IMR-90 (cell line): Measurements from ENCODE around the gene KYNU. TPM values are rescaled to one million over a fixed set of nuclear protein-coding genes. Genes with fewer than 3 reads are reported as not detected.

Experiments
- ATAC-seq: fragments of 200-7000 bp; cut with Tn5 transposase; 2 replicates; pipeline ENCODE4 v1.9.1; 2020; ENCODE audit warnings: low read depth, mild to moderate bottlenecking, moderate library complexity
- BruUV-seq: library from RNA; stranded (reverse); fragments of 400-500 nt; replicated peaks from 2 replicates; lab custom pipeline; 2021; lab: Mats Ljungman, UMichigan
- CTCF ChIA-PET: fragments of 300-600 bp; formaldehyde crosslinking; extraction: SDS; loops from one replicate; lab custom pipeline; 2021; ENCODE audit warnings: antibody characterized with exemption; lab: Yijun Ruan, JAX
- POLR2A ChIA-PET: fragments of 300-600 bp; sonication (Branson Sonifier 250); formaldehyde crosslinking; loops from one replicate; lab custom pipeline; 2022; ENCODE audit warnings: antibody characterized with exemption; ENCODE audit not compliant: unreplicated experiment; lab: Charles Lee
- DNase-seq: peaks from one replicate; pipeline ENCODE4 v3.0.0; 2013
- H2AFZ ChIP-seq: replicated peaks from 2 replicates; pipeline ENCODE3; 2013; ENCODE audit warnings: low read length, mild to moderate bottlenecking; ENCODE audit not compliant: poor library complexity
- H2AK5ac ChIP-seq: 2 replicates; pipeline ENCODE4 v1.6.1; 2013; ENCODE audit warnings: low read depth, low read length, inconsistent platforms
- H2AK9ac ChIP-seq: replicated peaks from 2 replicates; pipeline ENCODE3; 2013; ENCODE audit warnings: mild to moderate bottlenecking, low read depth, low read length, moderate library complexity; ENCODE audit not compliant: poor library complexity
- H2BK120ac ChIP-seq: 2 replicates; pipeline ENCODE4 v1.6.1; 2013; ENCODE audit warnings: low read depth, low read length, inconsistent platforms
- H2BK15ac ChIP-seq: 3 replicates; pipeline ENCODE4 v1.6.1; 2013; ENCODE audit warnings: low read depth, low read length, inconsistent platforms
- H2BK20ac ChIP-seq: 2 replicates; pipeline ENCODE4 v1.6.1; 2013; ENCODE audit warnings: low read depth, mild to moderate bottlenecking, inconsistent platforms, low read length, moderate library complexity
- H2BK5ac ChIP-seq: 2 replicates; pipeline ENCODE4 v1.6.1; 2013; ENCODE audit warnings: mild to moderate bottlenecking, low read depth, low read length, inconsistent platforms; ENCODE audit not compliant: poor library complexity, severe bottlenecking
- H3K14ac ChIP-seq: replicated peaks from 2 replicates; pipeline ENCODE4 v1.6.1; 2013; ENCODE audit warnings: low read depth, low read length, inconsistent platforms
- H3K18ac ChIP-seq: 2 replicates; pipeline ENCODE4 v1.6.1; 2013; ENCODE audit warnings: low read depth, low read length, control low read depth
- H3K23ac ChIP-seq: 2 replicates; pipeline ENCODE4 v1.6.1; 2013; ENCODE audit warnings: low read depth, low read length, inconsistent platforms
- H3K27ac ChIP-seq: 2 replicates; pipeline ENCODE4 v1.5.1; 2013; ENCODE audit warnings: mild to moderate bottlenecking, control low read depth, low read length; ENCODE audit not compliant: insufficient read depth
- H3K27me3 ChIP-seq: 2 replicates; pipeline ENCODE4 v1.6.1; 2013; ENCODE audit warnings: low read length; ENCODE audit not compliant: control insufficient read depth, insufficient read depth
- H3K36me3 ChIP-seq: 2 replicates; pipeline ENCODE4 v1.6.1; 2013; ENCODE audit warnings: low read length, mixed read lengths; ENCODE audit not compliant: control insufficient read depth, insufficient read depth
- H3K4ac ChIP-seq: 2 replicates; pipeline ENCODE4 v1.6.1; 2013; ENCODE audit warnings: low read depth, low read length, inconsistent platforms
- H3K4me1 ChIP-seq: 2 replicates; pipeline ENCODE4 v1.6.1; 2013; ENCODE audit warnings: low read length, mixed read lengths; ENCODE audit not compliant: control insufficient read depth, insufficient read depth
- H3K4me2 ChIP-seq: 2 replicates; pipeline ENCODE4 v1.6.1; 2013; ENCODE audit warnings: low read depth, mild to moderate bottlenecking, control low read depth, low read length, moderate library complexity
- H3K4me3 ChIP-seq: 2 replicates; pipeline ENCODE4 v1.5.1; 2013; ENCODE audit warnings: low read depth, mild to moderate bottlenecking, control low read depth, low read length, moderate library complexity; ENCODE audit not compliant: insufficient read depth
- H3K56ac ChIP-seq: 2 replicates; pipeline ENCODE4 v1.6.1; 2013; ENCODE audit warnings: low read length, inconsistent platforms; ENCODE audit not compliant: insufficient read depth; ENCODE audit errors: extremely low read depth
- H3K79me1 ChIP-seq, 2 experiments: 2 replicates each; pipeline ENCODE4 v1.6.1; 2013; ENCODE audit warnings: low read length in 2 of 2, inconsistent platforms in 1 of 2, low read depth in 1 of 2
- H3K9ac ChIP-seq: 2 replicates; pipeline ENCODE4 v1.6.1; 2013; ENCODE audit warnings: low read depth, low read length, control low read depth
- H3K9me1 ChIP-seq: 2 replicates; pipeline ENCODE4 v1.6.1; 2013; ENCODE audit warnings: low read length, inconsistent platforms; ENCODE audit not compliant: insufficient read depth
- H3K9me3 ChIP-seq: 2 replicates; pipeline ENCODE4 v1.6.1; 2013; ENCODE audit warnings: low read length; ENCODE audit not compliant: control insufficient read depth, insufficient read depth
- H4K20me1 ChIP-seq: 2 replicates; pipeline ENCODE4 v1.6.1; 2013; ENCODE audit warnings: low read length, inconsistent platforms; ENCODE audit not compliant: insufficient read depth
- H4K5ac ChIP-seq: 2 replicates; pipeline ENCODE4 v1.6.1; 2013; ENCODE audit warnings: mild to moderate bottlenecking, low read depth, low read length, control low read depth
- H4K8ac ChIP-seq, 2 experiments: 2 replicates each; pipeline ENCODE4 v1.6.1; 2013; ENCODE audit warnings: low read depth in 2 of 2, low read length in 2 of 2, control low read depth in 1 of 2, inconsistent platforms in 1 of 2
- H4K91ac ChIP-seq: 2 replicates; pipeline ENCODE4 v1.6.1; 2013; ENCODE audit warnings: low read depth, low read length, inconsistent platforms; ENCODE audit not compliant: insufficient read depth
- BHLHE40 ChIP-seq: fragments of 150-350 bp; IDR thresholded peaks from 2 replicates; pipeline ENCODE4 v1.6.1; 2016; ENCODE audit warnings: mild to moderate bottlenecking, low read depth, low read length
- CEBPB ChIP-seq: IDR thresholded peaks from 2 replicates; pipeline ENCODE4 v1.6.1; 2012; ENCODE audit warnings: low read depth, low read length, improper control_type of control experiment
- CHD1 ChIP-seq: IDR thresholded peaks from 2 replicates; pipeline ENCODE4 v1.6.1; 2012; ENCODE audit warnings: low read depth, low read length, improper control_type of control experiment
- FOS ChIP-seq: fragments of 150-350 bp; IDR thresholded peaks from 2 replicates; pipeline ENCODE4 v1.6.1; 2016; ENCODE audit warnings: low read depth, low read length
- MAFK ChIP-seq: IDR thresholded peaks from 2 replicates; pipeline ENCODE4 v1.6.1; 2012; ENCODE audit warnings: low read depth, low read length, improper control_type of control experiment
- MAZ ChIP-seq: IDR thresholded peaks from 2 replicates; pipeline ENCODE4 v1.6.1; 2012; ENCODE audit warnings: low read depth, mild to moderate bottlenecking, low read length, improper control_type of control experiment, moderate library complexity, borderline replicate concordance
- MXI1 ChIP-seq: IDR thresholded peaks from 2 replicates; pipeline ENCODE4 v1.6.1; 2012; ENCODE audit warnings: low read depth, mild to moderate bottlenecking, low read length, moderate library complexity, borderline replicate concordance
- NFE2L2 ChIP-seq: fragments of 150-350 bp; IDR thresholded peaks from 2 replicates; pipeline ENCODE4 v1.6.1; 2016; ENCODE audit warnings: low read depth, mild to moderate bottlenecking, low read length
- POLR2A ChIP-seq: IDR thresholded peaks from 2 replicates; pipeline ENCODE4 v1.6.1; 2012; ENCODE audit warnings: mild to moderate bottlenecking, low read depth, low read length
- RAD21 ChIP-seq: IDR thresholded peaks from 2 replicates; pipeline ENCODE4 v1.6.1; 2012; ENCODE audit warnings: low read length, improper control_type of control experiment
- RCOR1 ChIP-seq: IDR thresholded peaks from 2 replicates; pipeline ENCODE4 v1.6.1; 2012; ENCODE audit warnings: mild to moderate bottlenecking, low read length, improper control_type of control experiment; ENCODE audit not compliant: insufficient replicate concordance
- RFX5 ChIP-seq: IDR thresholded peaks from 2 replicates; pipeline ENCODE4 v1.8.0; 2012; ENCODE audit warnings: low read depth, mild to moderate bottlenecking, low read length, moderate library complexity
- SMC3 ChIP-seq: fragments of 150-350 bp; IDR thresholded peaks from 2 replicates; pipeline ENCODE4 v1.6.1; 2016; ENCODE audit warnings: low read depth, mild to moderate bottlenecking, antibody characterized with exemption, low read length, moderate library complexity
- WGBS, 2 experiments: methylation state at CpG; one replicate each; pipeline versions ENCODE4 v1.1.5 to v1.1.7; 2013; ENCODE audit warnings: missing lambda C conversion rate in 2 of 2; ENCODE audit not compliant: insufficient read length in 1 of 2; ENCODE audit errors: extremely low coverage in 2 of 2; 5-methylcytosine and 5-hydroxymethylcytosine counted together
- dilution Hi-C: fragments of 300-500 bp; cut with HindIII; formaldehyde crosslinking; loops from one replicate; pipeline ENCODE4 v1.14.3; 2018; ENCODE audit warnings: low sequenced_read_pairs; ENCODE audit not compliant: unreplicated experiment
- in situ Hi-C: fragments of 300-500 bp; cut with MboI; formaldehyde crosslinking; loops from 3 replicates; pipeline ENCODE4 v1.14.3; 2019; ENCODE audit warnings: low sequenced_read_pairs, inconsistent platforms, mixed read lengths
- intact Hi-C: fragments of 100-400 bp; cut with micrococcal nuclease; formaldehyde crosslinking; loops from 2 replicates; pipeline ENCODE4 v1.10.0; 2022
- polyA plus RNA-seq, 3 experiments: library from polyadenylated mRNA; depleted of rRNA; stranded (reverse); fragments of >200 nt; gene quantifications; 2 replicates each; pipeline ENCODE4 v1.2.3, GENCODE V29; 2012; ENCODE audit warnings: low replicate concordance in 1 of 3
- total RNA-seq: library from RNA; depleted of rRNA; stranded (reverse); fragments of >200 nt; gene quantifications from 2 replicates; pipeline ENCODE4 v1.2.3, GENCODE V29; 2012
- TF ChIP-seq, protein P1 (sequence below): fragments of 150-350 bp; IDR thresholded peaks from 2 replicates; pipeline ENCODE4 v1.6.1; 2016; ENCODE audit warnings: low read depth, mild to moderate bottlenecking, low read length, moderate library complexity, borderline replicate concordance
- TF ChIP-seq, protein P2 (sequence below): fragments of 150-350 bp; IDR thresholded peaks from 2 replicates; pipeline ENCODE4 v1.6.1; 2017; ENCODE audit warnings: mild to moderate bottlenecking, antibody characterized with exemption, low read length, low read depth

KYNU gene
- total and polyA plus RNA-seq, 2 of the 4 experiments (the other 2 are of a cell fraction): 0.75 to 2.9 TPM

DNA sequence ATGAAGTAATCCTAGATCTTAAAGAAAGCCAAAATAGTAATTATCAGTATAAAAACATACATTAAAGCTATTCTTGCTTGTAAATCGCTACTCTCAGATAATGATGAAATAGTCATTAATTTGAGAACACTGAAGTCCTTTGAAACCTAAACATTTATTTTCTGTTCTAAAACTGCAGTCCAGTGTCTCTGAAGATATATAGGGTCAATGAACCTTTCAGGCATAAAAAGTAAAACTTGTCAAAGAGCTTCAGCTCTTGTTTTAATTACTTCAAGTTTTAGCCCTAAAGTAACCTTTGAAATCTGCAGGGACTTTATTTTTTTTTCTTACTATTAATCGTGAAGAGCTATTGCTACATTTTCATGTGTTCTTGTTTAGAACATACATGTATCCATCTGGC, 116.3 kb downstream of the KYNU start:
- intact Hi-C loops: loop anchor here (5.0 kb wide), 1 partner anchor 1411 kb away; no protein-coding TSS in a partner anchor

More for the DNA sequence above, 116.3 kb downstream of the KYNU start:
- no peak overlapping the region for H4K5ac ChIP-seq
- H2AK5ac ChIP-seq: no peak overlapping the region
- no peak overlapping the region for H2BK20ac ChIP-seq
- no CpG with 5 or more reads among the region's 2 CpGs for WGBS, 2 experiments
- H3K79me1 ChIP-seq: no peaks in the 10 kb centered on the region
- in situ Hi-C loops: no loop called here
- TF ChIP-seq, protein P1, sequence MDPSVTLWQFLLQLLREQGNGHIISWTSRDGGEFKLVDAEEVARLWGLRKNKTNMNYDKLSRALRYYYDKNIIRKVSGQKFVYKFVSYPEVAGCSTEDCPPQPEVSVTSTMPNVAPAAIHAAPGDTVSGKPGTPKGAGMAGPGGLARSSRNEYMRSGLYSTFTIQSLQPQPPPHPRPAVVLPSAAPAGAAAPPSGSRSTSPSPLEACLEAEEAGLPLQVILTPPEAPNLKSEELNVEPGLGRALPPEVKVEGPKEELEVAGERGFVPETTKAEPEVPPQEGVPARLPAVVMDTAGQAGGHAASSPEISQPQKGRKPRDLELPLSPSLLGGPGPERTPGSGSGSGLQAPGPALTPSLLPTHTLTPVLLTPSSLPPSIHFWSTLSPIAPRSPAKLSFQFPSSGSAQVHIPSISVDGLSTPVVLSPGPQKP: no peak
- TF ChIP-seq MAZ (no peak), POLR2A (no peak), RFX5 (no peak), MAFK (no peak), FOS (no peak), BHLHE40 (no peak), RAD21 (no peak), SMC3 (no peak), NFE2L2 (no peak), MXI1 (no peak), CEBPB (no peak), CHD1 (no peak), RCOR1 (no peak)
- TF ChIP-seq, protein P2, sequence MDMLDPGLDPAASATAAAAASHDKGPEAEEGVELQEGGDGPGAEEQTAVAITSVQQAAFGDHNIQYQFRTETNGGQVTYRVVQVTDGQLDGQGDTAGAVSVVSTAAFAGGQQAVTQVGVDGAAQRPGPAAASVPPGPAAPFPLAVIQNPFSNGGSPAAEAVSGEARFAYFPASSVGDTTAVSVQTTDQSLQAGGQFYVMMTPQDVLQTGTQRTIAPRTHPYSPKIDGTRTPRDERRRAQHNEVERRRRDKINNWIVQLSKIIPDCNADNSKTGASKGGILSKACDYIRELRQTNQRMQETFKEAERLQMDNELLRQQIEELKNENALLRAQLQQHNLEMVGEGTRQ: no peak
- no peak overlapping the region for H2AK9ac ChIP-seq
- no peak overlapping the region for H3K56ac ChIP-seq
- H3K4me2 ChIP-seq: no peak overlapping the region
- no peak overlapping the region for H3K27ac ChIP-seq
- H3K36me3 ChIP-seq: no peaks in the 10 kb centered on the region
- no peak overlapping the region for H3K23ac ChIP-seq
- peaks cover 4% of the 10 kb centered on the region; the same call in 1 of the 2 replicates for H3K27me3 ChIP-seq
- no peak overlapping the region for H2AFZ ChIP-seq
- no peak overlapping the region for H2BK120ac ChIP-seq
- H3K14ac ChIP-seq: no peak overlapping the region
- H3K4ac ChIP-seq: no peak overlapping the region
- ATAC-seq (no peak), DNase-seq (no peak)
- no peaks in the 10 kb centered on the region for H3K9me1 ChIP-seq
- ChIA-PET CTCF (interaction anchor here (0.6 kb wide), 1 partner anchor 315 kb away, joined by 6 read pairs; no protein-coding TSS in a partner anchor), POLR2A (no interaction called here)
- H3K9ac ChIP-seq: no peak overlapping the region
- no peaks in the 10 kb centered on the region for H3K4me1 ChIP-seq
- no peaks in the 10 kb centered on the region for H4K20me1 ChIP-seq
- no peak overlapping the region for H4K8ac ChIP-seq
- H3K18ac ChIP-seq: no peak overlapping the region
- no peak overlapping the region for H4K91ac ChIP-seq
- H3K4me3 ChIP-seq: no peak overlapping the region
- H2BK5ac ChIP-seq: no peak overlapping the region
- dilution Hi-C loops: no loop called here
- H3K9me3 ChIP-seq: no peaks in the 10 kb centered on the region
- no peak overlapping the region for H2BK15ac ChIP-seq
- no TSS peak for BruUV-seq
